ENCODE results near the gene SLC35A3.

Gene SLC35A3

GRCh38 chr1:100009458-100009857 lies 39.7 kb downstream of the SLC35A3 start:
- no peak for TF ChIP-seq ZFX (IDR thresholded peaks at IDR 0.05; ENCODE audit: borderline replicate concordance)
- TF ChIP-seq CTCF (IDR thresholded peaks at IDR 0.05) = no peak
- no peak overlapping the region for H3K27ac ChIP-seq

- TF ChIP-seq CTCF (IDR thresholded peaks at IDR 0.05) = no peak
- TF ChIP-seq ZFX (IDR thresholded peaks at IDR 0.05; ENCODE audit: borderline replicate concordance) = no peak
- no peak overlapping the region for H3K27ac ChIP-seq
Observed at GRCh38 chr1:100010804-100011203, 41.0 kb downstream of the SLC35A3 start.

GRCh38 chr1:100019220-100019619 lies 49.4 kb downstream of the SLC35A3 start:
- H3K27ac ChIP-seq = no peak overlapping the region
- no peak for TF ChIP-seq CTCF (IDR thresholded peaks at IDR 0.05)
- no peak for TF ChIP-seq ZFX (IDR thresholded peaks at IDR 0.05; ENCODE audit: borderline replicate concordance)

DNA sequence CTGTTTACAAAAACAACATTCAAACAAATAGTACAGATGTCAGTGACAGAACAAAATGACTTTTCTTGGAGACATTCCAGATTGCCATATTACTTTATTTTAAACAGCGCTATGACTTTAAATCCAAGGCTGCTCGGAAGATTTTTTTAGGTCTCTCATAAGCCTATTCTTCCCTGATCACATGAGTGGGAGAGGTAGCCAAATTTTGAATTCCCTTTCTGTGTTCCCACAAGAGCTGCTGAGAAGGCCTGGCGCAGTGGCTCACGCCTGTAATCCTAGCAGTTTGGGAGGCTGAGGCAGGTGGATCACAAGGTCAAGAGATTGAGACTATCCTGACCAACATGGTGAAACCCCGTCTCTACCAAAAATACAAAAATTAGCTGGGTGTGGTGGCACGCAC lies 53.7 kb downstream of the SLC35A3 start:
- H3K27ac ChIP-seq = no peak overlapping the region
- TF ChIP-seq CTCF (IDR thresholded peaks at IDR 0.05) (no peak), ZFX (IDR thresholded peaks at IDR 0.05; ENCODE audit: borderline replicate concordance) (no peak)

GRCh38 chr1:100027212-100027611 lies 57.4 kb downstream of the SLC35A3 start:
- no peak overlapping the region for H3K27ac ChIP-seq

DNA sequence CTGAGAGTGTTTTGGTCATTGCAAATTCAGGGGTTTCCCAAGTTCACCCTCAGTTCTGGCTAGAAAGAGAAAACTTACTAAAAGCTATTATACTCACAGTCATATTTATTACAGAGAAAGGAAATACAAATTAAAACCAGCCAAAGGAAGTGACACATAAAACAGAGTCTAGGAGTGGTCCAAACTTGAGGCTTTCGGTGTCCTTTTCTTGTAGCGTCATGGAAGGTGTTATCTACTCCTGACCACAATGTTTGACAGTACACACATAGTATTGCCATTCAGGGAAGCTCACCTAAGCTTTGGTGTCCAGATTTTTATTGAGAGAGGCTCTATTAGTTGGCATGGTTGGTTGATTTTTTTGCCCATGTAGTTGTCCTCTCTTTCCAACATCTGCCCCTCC lies 59.0 kb downstream of the SLC35A3 start:
- TF ChIP-seq CTCF (IDR thresholded peaks at IDR 0.05) (no peak), ZFX (IDR thresholded peaks at IDR 0.05; ENCODE audit: borderline replicate concordance) (no peak)
- no peak overlapping the region for H3K27ac ChIP-seq

More at GRCh38 chr1:100027212-100027611, 57.4 kb downstream of the SLC35A3 start:
- TF ChIP-seq ZFX (IDR thresholded peaks at IDR 0.05; ENCODE audit: borderline replicate concordance) (no peak), CTCF (IDR thresholded peaks at IDR 0.05) (no peak)

DNA sequence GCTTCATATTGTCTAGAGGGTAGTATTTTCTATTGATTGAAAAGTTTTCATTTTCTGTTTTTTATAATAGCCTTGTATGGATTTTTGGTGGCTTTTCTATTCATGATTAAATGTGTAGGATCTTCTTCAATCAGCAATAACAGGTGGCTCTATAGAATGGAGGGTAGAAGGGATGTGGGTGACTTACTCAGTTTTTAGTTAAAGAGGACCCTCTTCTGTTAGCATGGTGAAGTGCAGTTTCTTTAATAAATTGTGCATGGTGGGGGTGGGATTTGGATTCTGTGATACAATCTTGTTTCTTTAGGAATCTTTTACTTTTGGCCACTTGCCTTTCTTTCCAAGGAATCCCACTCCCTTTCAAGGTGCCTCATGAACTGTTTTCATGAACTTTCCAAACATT lies 64.7 kb downstream of the SLC35A3 start:
- H3K27ac ChIP-seq = no peak overlapping the region
- TF ChIP-seq CTCF (IDR thresholded peaks at IDR 0.05) (peak; percentile 31), ZFX (IDR thresholded peaks at IDR 0.05; ENCODE audit: borderline replicate concordance) (no peak)
